OCI-LY1 (cell line): ENCODE results near the gene PHKB.

Experiments
- H2AFZ ChIP-seq: fragments of 200-600 bp; sonication (generic), shearing (Covaris generic); 2 replicates; pipeline ENCODE4 v1.6.0; 2014; ENCODE audit warnings: antibody characterized with exemption, mild to moderate bottlenecking, low read length
- H3F3A ChIP-seq: fragments of 200-600 bp; sonication (generic), shearing (Covaris generic); 2 replicates; pipeline ENCODE4 v1.6.0; 2014; ENCODE audit warnings: mild to moderate bottlenecking, antibody characterized with exemption, low read length, moderate library complexity; ENCODE audit not compliant: insufficient read depth
- H3K27ac ChIP-seq: fragments of 200-600 bp; sonication (generic); 2 replicates; pipeline ENCODE4 v1.5.1; 2014; ENCODE audit warnings: low read length, mixed run types, mild to moderate bottlenecking, low read depth; ENCODE audit not compliant: poor library complexity, severe bottlenecking
- H3K27me3 ChIP-seq: fragments of 200-600 bp; sonication (generic); 2 replicates; pipeline ENCODE4 v1.6.0; 2014; ENCODE audit warnings: antibody characterized with exemption, mild to moderate bottlenecking, low read length, moderate library complexity; ENCODE audit not compliant: insufficient read depth
- H3K36me3 ChIP-seq: fragments of 200-600 bp; sonication (generic); 2 replicates; pipeline ENCODE4 v1.6.1; 2014; ENCODE audit warnings: mild to moderate bottlenecking, antibody characterized with exemption, low read length, moderate library complexity, mixed read lengths; ENCODE audit not compliant: insufficient read depth
- H3K4me1 ChIP-seq: fragments of 200-600 bp; sonication (generic); 2 replicates; pipeline ENCODE4 v1.5.1; 2014; ENCODE audit warnings: mild to moderate bottlenecking, low read length, moderate library complexity; ENCODE audit not compliant: insufficient read depth, severe bottlenecking
- H3K4me2 ChIP-seq: fragments of 200-600 bp; sonication (generic), shearing (Covaris generic); 2 replicates; pipeline ENCODE4 v1.6.1; 2014; ENCODE audit warnings: low read length
- H3K4me3 ChIP-seq: fragments of 200-600 bp; sonication (generic); 2 replicates; pipeline ENCODE4 v1.5.1; 2014; ENCODE audit warnings: low read length, low read depth, mild to moderate bottlenecking, mixed read lengths; ENCODE audit not compliant: poor library complexity, severe bottlenecking
- H3K79me2 ChIP-seq: fragments of 200-600 bp; shearing (Covaris generic); 2 replicates; pipeline ENCODE4 v1.6.1; 2016; ENCODE audit warnings: mixed run types, low read length, mixed read lengths; ENCODE audit not compliant: insufficient read depth
- H3K9ac ChIP-seq: fragments of 200-600 bp; sonication (generic), shearing (Covaris generic); 2 replicates; pipeline ENCODE4 v1.6.1; 2014; ENCODE audit warnings: mild to moderate bottlenecking, low read length, mixed read lengths
- H3K9me2 ChIP-seq: fragments of 200-600 bp; sonication (generic), shearing (Covaris generic); 2 replicates; pipeline ENCODE4 v1.6.1; 2014; ENCODE audit warnings: low read depth, mild to moderate bottlenecking, low read length, mixed read lengths
- H3K9me3 ChIP-seq: fragments of 200-600 bp; shearing (Covaris generic); 2 replicates; pipeline ENCODE4 v1.6.1; 2014; ENCODE audit warnings: low read length, mixed read lengths
- H4K20me1 ChIP-seq: fragments of 200-600 bp; sonication (generic), shearing (Covaris generic); 2 replicates; pipeline ENCODE4 v1.6.0; 2016; ENCODE audit warnings: mild to moderate bottlenecking, low read length; ENCODE audit not compliant: insufficient read depth
- EZH2 ChIP-seq: fragments of 200-600 bp; sonication (generic), shearing (Covaris generic); IDR thresholded peaks from 2 replicates; pipeline ENCODE4 v1.8.0; 2017; ENCODE audit warnings: borderline replicate concordance, mixed run types, mild to moderate bottlenecking, antibody characterized with exemption, low read length, moderate library complexity, mixed read lengths
- TF ChIP-seq, protein P1 (sequence below): fragments of 200-600 bp; sonication (generic), shearing (Covaris generic); IDR thresholded peaks from 2 replicates; pipeline ENCODE4 v1.5.1; 2017; ENCODE audit warnings: mild to moderate bottlenecking, antibody characterized with exemption, low read length, moderate library complexity, mixed read lengths

The PHKB gene

DNA sequence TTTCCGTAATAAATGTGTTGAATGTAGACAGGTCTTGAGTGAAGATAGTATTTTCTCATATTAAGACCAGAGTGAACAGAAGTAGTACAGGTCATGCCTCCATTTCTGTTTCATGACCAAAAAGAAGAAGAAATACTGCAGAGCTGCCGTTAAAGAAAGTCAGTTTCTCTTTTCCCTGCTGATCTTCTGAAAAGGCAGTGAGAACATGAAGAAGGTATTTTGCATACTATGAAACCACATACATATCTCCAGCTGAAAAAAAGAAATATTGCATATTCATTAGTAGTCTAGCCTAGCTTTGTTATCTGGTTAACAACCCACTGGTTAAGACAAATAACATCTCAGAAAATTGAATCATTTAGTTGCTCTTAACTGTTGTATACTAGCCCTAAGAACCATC lies 138.4 kb downstream of the PHKB start:
- Histone ChIP-seq H4K20me1 (no peaks in the 10 kb centered on the region), H3K4me3 (no peak overlapping the region), H3K9ac (no peak overlapping the region), H3K27me3 (no peaks in the 10 kb centered on the region), H3K79me2 (no peaks in the 10 kb centered on the region), H2AFZ (no peak overlapping the region), H3K36me3 (peaks cover 9% of the 10 kb centered on the region), H3K4me1 (peaks cover 19% of the 10 kb centered on the region), H3K9me2 (no peaks in the 10 kb centered on the region), H3K27ac (peak overlapping the region; percentile 20), H3K9me3 (no peaks in the 10 kb centered on the region), H3K4me2 (no peak overlapping the region), H3F3A (no peaks in the 10 kb centered on the region)
- TF ChIP-seq, protein P1, sequence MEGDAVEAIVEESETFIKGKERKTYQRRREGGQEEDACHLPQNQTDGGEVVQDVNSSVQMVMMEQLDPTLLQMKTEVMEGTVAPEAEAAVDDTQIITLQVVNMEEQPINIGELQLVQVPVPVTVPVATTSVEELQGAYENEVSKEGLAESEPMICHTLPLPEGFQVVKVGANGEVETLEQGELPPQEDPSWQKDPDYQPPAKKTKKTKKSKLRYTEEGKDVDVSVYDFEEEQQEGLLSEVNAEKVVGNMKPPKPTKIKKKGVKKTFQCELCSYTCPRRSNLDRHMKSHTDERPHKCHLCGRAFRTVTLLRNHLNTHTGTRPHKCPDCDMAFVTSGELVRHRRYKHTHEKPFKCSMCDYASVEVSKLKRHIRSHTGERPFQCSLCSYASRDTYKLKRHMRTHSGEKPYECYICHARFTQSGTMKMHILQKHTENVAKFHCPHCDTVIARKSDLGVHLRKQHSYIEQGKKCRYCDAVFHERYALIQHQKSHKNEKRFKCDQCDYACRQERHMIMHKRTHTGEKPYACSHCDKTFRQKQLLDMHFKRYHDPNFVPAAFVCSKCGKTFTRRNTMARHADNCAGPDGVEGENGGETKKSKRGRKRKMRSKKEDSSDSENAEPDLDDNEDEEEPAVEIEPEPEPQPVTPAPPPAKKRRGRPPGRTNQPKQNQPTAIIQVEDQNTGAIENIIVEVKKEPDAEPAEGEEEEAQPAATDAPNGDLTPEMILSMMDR = no peak
- TF ChIP-seq EZH2 = no peak

DNA sequence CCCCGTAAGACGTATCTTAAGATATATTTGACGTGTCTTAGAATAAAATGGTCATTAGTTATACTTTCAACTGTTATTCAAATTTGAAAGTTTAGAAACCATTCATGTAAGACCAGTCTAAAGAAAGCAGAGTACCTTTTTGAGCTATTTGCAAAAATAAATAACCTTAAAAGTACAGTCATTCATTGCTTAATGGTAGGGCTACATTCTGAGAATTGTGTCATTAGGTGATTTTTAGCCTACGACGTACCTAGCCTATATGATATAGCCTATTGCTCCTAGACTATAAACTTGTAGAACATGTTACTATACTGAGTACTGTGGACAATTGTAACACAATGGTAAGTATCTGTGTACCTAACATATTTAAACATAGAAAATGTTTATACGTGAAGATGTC lies 139.2 kb downstream of the PHKB start:
- no peaks in the 10 kb centered on the region for H3K9me3 ChIP-seq
- H2AFZ ChIP-seq = no peak overlapping the region
- H3K9me2 ChIP-seq = no peaks in the 10 kb centered on the region
- H3K9ac ChIP-seq = no peak overlapping the region
- H3K4me2 ChIP-seq = no peak overlapping the region
- peaks cover 9% of the 10 kb centered on the region for H3K36me3 ChIP-seq
- H3K4me3 ChIP-seq = no peak overlapping the region
- no peaks in the 10 kb centered on the region for H3K79me2 ChIP-seq
- H4K20me1 ChIP-seq = no peaks in the 10 kb centered on the region
- H3K27ac ChIP-seq = no peak overlapping the region
- H3K27me3 ChIP-seq = no peaks in the 10 kb centered on the region
- H3F3A ChIP-seq = no peaks in the 10 kb centered on the region
- H3K4me1 ChIP-seq = peaks cover 19% of the 10 kb centered on the region
- TF ChIP-seq EZH2 = no peak
- TF ChIP-seq, protein P1 = no peak

DNA sequence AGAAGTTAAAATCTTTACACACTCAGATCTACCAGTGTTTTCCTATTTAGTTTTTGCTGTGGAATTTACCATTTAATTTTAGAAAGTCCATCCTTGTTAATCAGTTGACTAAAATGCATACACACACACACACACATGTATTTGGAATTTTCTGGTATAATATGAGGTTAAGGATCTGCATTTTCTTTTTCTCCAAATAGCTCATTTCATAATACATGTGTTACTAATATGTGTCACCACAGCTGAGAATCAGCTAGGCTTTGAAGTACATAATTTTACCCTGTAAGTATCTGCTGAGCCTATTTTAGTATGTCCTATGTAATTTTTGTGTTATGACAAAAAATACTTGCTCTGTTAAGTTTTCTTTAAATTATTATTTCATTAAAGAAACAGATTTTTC lies 143.2 kb downstream of the PHKB start:
- H3K27me3 ChIP-seq = no peaks in the 10 kb centered on the region
- TF ChIP-seq, protein P1 = no peak
- no peak for TF ChIP-seq EZH2
- H3K79me2 ChIP-seq = no peaks in the 10 kb centered on the region
- H3K9ac ChIP-seq = no peak overlapping the region
- H2AFZ ChIP-seq = no peak overlapping the region
- no peaks in the 10 kb centered on the region for H4K20me1 ChIP-seq
- no peaks in the 10 kb centered on the region for H3K9me2 ChIP-seq
- H3F3A ChIP-seq = no peaks in the 10 kb centered on the region
- H3K4me3 ChIP-seq = no peak overlapping the region
- H3K9me3 ChIP-seq = no peaks in the 10 kb centered on the region
- H3K4me2 ChIP-seq = no peak overlapping the region
- H3K36me3 ChIP-seq = no peaks in the 10 kb centered on the region
- H3K4me1 ChIP-seq = peaks cover 14% of the 10 kb centered on the region
- H3K27ac ChIP-seq = no peak overlapping the region
